HEK293 (cell line): Measurements from ENCODE around the gene EVI5.

Experiments
- EGR2 ChIP-seq: fragments of 450-650 bp; formaldehyde crosslinking; IDR thresholded peaks from 2 replicates; pipeline ENCODE4 v1.5.1; 2016; ENCODE audit warnings: low read depth, missing biosample characterization, missing genetic modification characterization
- HOXC10 ChIP-seq: sonication (generic); formaldehyde crosslinking; IDR thresholded peaks from 2 replicates; pipeline ENCODE4 v1.8.1; 2023; ENCODE audit warnings: mild to moderate bottlenecking, missing genetic modification reagents
- HOXD13 ChIP-seq: sonication (generic); formaldehyde crosslinking; IDR thresholded peaks from 2 replicates; pipeline ENCODE4 v1.8.0; 2022; ENCODE audit warnings: missing genetic modification reagents, borderline replicate concordance
- OSR2 ChIP-seq: fragments of 450-650 bp; formaldehyde crosslinking; IDR thresholded peaks from 2 replicates; pipeline ENCODE4 v1.5.1; 2016; ENCODE audit warnings: missing biosample characterization, missing genetic modification characterization
- OVOL3 ChIP-seq: fragments of 450-650 bp; formaldehyde crosslinking; IDR thresholded peaks from 2 replicates; pipeline ENCODE4 v1.5.1; 2016; ENCODE audit warnings: missing biosample characterization, missing genetic modification characterization
- SCRT2 ChIP-seq: fragments of 450-650 bp; formaldehyde crosslinking; IDR thresholded peaks from 2 replicates; pipeline ENCODE4 v1.5.1; 2016; ENCODE audit warnings: missing biosample characterization, missing genetic modification characterization
- SETDB1 ChIP-seq: IDR thresholded peaks from one replicate; pipeline ENCODE4 v1.6.1; 2017; ENCODE audit warnings: mild to moderate bottlenecking, low read length, moderate library complexity, mixed read lengths; ENCODE audit not compliant: insufficient read length
- ZBTB17 ChIP-seq: fragments of 450-650 bp; formaldehyde crosslinking; IDR thresholded peaks from 2 replicates; pipeline ENCODE4 v1.5.1; 2016; ENCODE audit warnings: missing biosample characterization, missing genetic modification characterization
- ZBTB21 ChIP-seq: fragments of 450-650 bp; formaldehyde crosslinking; IDR thresholded peaks from 2 replicates; pipeline ENCODE4 v1.5.1; 2017; ENCODE audit warnings: missing biosample characterization, missing genetic modification characterization
- ZNF138 ChIP-seq: fragments of 450-650 bp; formaldehyde crosslinking; IDR thresholded peaks from 2 replicates; pipeline ENCODE4 v1.5.1; 2016; ENCODE audit warnings: missing biosample characterization, missing genetic modification characterization, borderline replicate concordance
- ZNF16 ChIP-seq: fragments of 450-650 bp; formaldehyde crosslinking; IDR thresholded peaks from 2 replicates; pipeline ENCODE4 v1.5.1; 2016; ENCODE audit warnings: low read depth, missing biosample characterization, missing genetic modification characterization
- ZNF169 ChIP-seq: fragments of 450-650 bp; formaldehyde crosslinking; IDR thresholded peaks from 2 replicates; pipeline ENCODE4 v1.5.1; 2016; ENCODE audit warnings: missing biosample characterization, missing genetic modification characterization
- ZNF174 ChIP-seq: fragments of 450-650 bp; formaldehyde crosslinking; IDR thresholded peaks from 2 replicates; pipeline ENCODE4 v1.5.0; 2017; ENCODE audit warnings: missing biosample characterization, mild to moderate bottlenecking, missing genetic modification characterization
- ZNF211 ChIP-seq: fragments of 450-650 bp; formaldehyde crosslinking; IDR thresholded peaks from 2 replicates; pipeline ENCODE4 v1.5.1; 2016; ENCODE audit warnings: low read depth, missing biosample characterization, missing genetic modification characterization
- ZNF23 ChIP-seq: fragments of 450-650 bp; formaldehyde crosslinking; IDR thresholded peaks from 2 replicates; pipeline ENCODE4 v1.5.1; 2016; ENCODE audit warnings: missing biosample characterization, missing genetic modification characterization, borderline replicate concordance
- ZNF391 ChIP-seq: fragments of 450-650 bp; formaldehyde crosslinking; IDR thresholded peaks from 2 replicates; pipeline ENCODE4 v1.5.1; 2016; ENCODE audit warnings: low read depth, missing biosample characterization, missing genetic modification characterization, borderline replicate concordance
- ZNF394 ChIP-seq: fragments of 450-650 bp; formaldehyde crosslinking; IDR thresholded peaks from 2 replicates; pipeline ENCODE4 v1.5.1; 2016; ENCODE audit warnings: missing biosample characterization, missing genetic modification characterization, mild to moderate bottlenecking, moderate library complexity, borderline replicate concordance
- ZNF416 ChIP-seq: fragments of 450-650 bp; formaldehyde crosslinking; IDR thresholded peaks from 2 replicates; pipeline ENCODE4 v1.5.1; 2016; ENCODE audit warnings: missing biosample characterization, missing genetic modification characterization
- ZNF473 ChIP-seq: fragments of 450-650 bp; formaldehyde crosslinking; IDR thresholded peaks from 2 replicates; pipeline ENCODE4 v1.5.1; 2017; ENCODE audit warnings: missing biosample characterization, missing genetic modification characterization
- ZNF560 ChIP-seq: fragments of 450-650 bp; formaldehyde crosslinking; IDR thresholded peaks from 2 replicates; pipeline ENCODE4 v1.5.1; 2017; ENCODE audit warnings: missing biosample characterization, missing genetic modification characterization, borderline replicate concordance
- ZNF626 ChIP-seq: fragments of 450-650 bp; sonication (Bioruptor Pico); formaldehyde crosslinking; IDR thresholded peaks from 2 replicates; pipeline ENCODE4 v1.5.1; 2018; ENCODE audit warnings: missing biosample characterization, missing genetic modification characterization, inconsistent platforms
- ZNF654 ChIP-seq: fragments of 450-650 bp; formaldehyde crosslinking; IDR thresholded peaks from 2 replicates; pipeline ENCODE4 v1.5.1; 2016; ENCODE audit warnings: low read depth, missing biosample characterization, missing genetic modification characterization
- ZNF670 ChIP-seq: fragments of 450-650 bp; formaldehyde crosslinking; IDR thresholded peaks from 2 replicates; pipeline ENCODE4 v1.5.1; 2016; ENCODE audit warnings: missing biosample characterization, missing genetic modification characterization, low read depth
- ZNF704 ChIP-seq: fragments of 450-650 bp; formaldehyde crosslinking; IDR thresholded peaks from 2 replicates; pipeline ENCODE4 v1.5.1; 2016; ENCODE audit warnings: missing biosample characterization, missing genetic modification characterization
- ZNF792 ChIP-seq: fragments of 450-650 bp; formaldehyde crosslinking; IDR thresholded peaks from 2 replicates; pipeline ENCODE4 v1.5.1; 2016; ENCODE audit warnings: missing biosample characterization, missing genetic modification characterization
- ZSCAN18 ChIP-seq: fragments of 450-650 bp; formaldehyde crosslinking; IDR thresholded peaks from 2 replicates; pipeline ENCODE4 v1.5.1; 2016; ENCODE audit warnings: missing biosample characterization, missing genetic modification characterization
- TF ChIP-seq, protein P1 (sequence below): fragments of 450-650 bp; formaldehyde crosslinking; IDR thresholded peaks from 2 replicates; pipeline ENCODE4 v1.5.1; 2016; ENCODE audit warnings: missing biosample characterization, missing genetic modification characterization
- TF ChIP-seq, protein P2 (sequence below): fragments of 450-650 bp; formaldehyde crosslinking; IDR thresholded peaks from 2 replicates; pipeline ENCODE4 v1.5.1; 2016; ENCODE audit warnings: missing biosample characterization, missing genetic modification characterization
- TF ChIP-seq, protein P3 (sequence below): fragments of 450-650 bp; formaldehyde crosslinking; IDR thresholded peaks from 2 replicates; pipeline ENCODE4 v1.5.1; 2016; ENCODE audit warnings: missing biosample characterization, missing genetic modification characterization

Gene EVI5

DNA sequence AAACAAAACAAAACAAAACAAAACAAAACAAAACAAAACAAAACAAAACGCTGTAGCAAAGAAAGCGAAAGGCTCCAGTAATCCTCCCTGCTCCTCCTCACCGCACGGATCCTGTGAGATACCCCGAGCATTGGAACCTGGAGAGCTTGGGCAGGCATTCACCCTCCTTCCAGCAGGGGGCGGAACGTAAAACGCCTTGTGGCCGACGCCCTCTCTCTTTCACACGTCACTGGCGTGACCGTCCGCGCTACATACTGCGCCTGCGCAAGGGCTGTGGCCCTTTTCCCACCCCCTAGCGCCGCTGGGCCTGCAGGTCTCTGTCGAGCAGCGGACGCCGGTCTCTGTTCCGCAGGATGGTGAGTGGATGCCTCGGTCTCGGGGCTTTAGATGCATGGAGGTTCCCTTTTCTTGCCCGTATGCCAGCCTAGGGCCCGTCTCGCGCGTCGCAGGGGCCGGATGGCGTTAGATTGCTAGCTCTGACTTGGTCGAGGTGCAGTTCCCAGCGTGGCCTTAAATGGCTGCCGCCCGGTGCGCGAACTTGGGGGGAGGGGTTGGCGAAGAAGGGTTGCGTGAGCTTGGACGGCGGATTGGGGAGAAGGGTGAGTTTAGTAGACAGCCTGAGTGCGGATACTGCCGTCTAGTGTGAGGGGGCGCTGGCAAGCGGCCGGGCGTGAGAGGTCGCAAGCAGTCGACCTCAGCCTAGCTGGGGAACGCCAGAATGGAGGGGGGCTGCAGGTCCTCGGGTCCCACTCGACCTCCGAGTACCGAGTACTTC is 47.0 kb upstream of the EVI5 start, which contains the start of gene RPL5 (continued):
- TF ChIP-seq, protein P1, sequence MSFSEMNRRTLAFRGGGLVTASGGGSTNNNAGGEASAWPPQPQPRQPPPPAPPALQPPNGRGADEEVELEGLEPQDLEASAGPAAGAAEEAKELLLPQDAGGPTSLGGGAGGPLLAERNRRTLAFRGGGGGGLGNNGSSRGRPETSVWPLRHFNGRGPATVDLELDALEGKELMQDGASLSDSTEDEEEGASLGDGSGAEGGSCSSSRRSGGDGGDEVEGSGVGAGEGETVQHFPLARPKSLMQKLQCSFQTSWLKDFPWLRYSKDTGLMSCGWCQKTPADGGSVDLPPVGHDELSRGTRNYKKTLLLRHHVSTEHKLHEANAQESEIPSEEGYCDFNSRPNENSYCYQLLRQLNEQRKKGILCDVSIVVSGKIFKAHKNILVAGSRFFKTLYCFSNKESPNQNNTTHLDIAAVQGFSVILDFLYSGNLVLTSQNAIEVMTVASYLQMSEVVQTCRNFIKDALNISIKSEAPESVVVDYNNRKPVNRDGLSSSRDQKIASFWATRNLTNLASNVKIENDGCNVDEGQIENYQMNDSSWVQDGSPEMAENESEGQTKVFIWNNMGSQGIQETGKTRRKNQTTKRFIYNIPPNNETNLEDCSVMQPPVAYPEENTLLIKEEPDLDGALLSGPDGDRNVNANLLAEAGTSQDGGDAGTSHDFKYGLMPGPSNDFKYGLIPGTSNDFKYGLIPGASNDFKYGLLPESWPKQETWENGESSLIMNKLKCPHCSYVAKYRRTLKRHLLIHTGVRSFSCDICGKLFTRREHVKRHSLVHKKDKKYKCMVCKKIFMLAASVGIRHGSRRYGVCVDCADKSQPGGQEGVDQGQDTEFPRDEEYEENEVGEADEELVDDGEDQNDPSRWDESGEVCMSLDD: peak; percentile 69; the same call in 1 of the 2 replicates
- TF ChIP-seq ZNF211 (tag by site-specific recombination) (no peak), OVOL3 (tag by site-specific recombination) (peak; percentile 80; the same call in 1 of the 2 replicates), HOXC10 (CRISPR knock-in tag) (no peak), ZBTB17 (peak; percentile 92), ZNF169 (tag by site-specific recombination) (no peak), ZNF138 (tag by site-specific recombination) (no peak), SCRT2 (tag by site-specific recombination) (peak; percentile 66; the same call in 1 of the 2 replicates), ZNF394 (tag by site-specific recombination) (peak; percentile 86; the same call in 1 of the 2 replicates), ZSCAN18 (0 out of 2 replicates have a peak, but pooled peaks have one; percentile 32), ZNF391 (peak; percentile 96; the same call in 1 of the 2 replicates), SETDB1 (peak; percentile 65), HOXD13 (no peak), ZNF174 (tag by site-specific recombination) (no peak), ZBTB21 (peak; percentile 83; the same call in 1 of the 2 replicates), OSR2 (tag by site-specific recombination) (no peak), ZNF416 (tag by site-specific recombination) (no peak), ZNF473 (no peak), ZNF16 (tag by site-specific recombination) (peak; percentile 32; the same call in 1 of the 2 replicates), EGR2 (tag by site-specific recombination) (peak; percentile 46), ZNF23 (tag by site-specific recombination) (peak; percentile 13; the same call in 1 of the 2 replicates), ZNF704 (no peak), ZNF560 (tag by site-specific recombination) (no peak), ZNF792 (tag by site-specific recombination) (peak; percentile 76), ZNF654 (tag by site-specific recombination) (peak; percentile 29), ZNF670 (tag by site-specific recombination) (no peak), ZNF626 (no peak)
- TF ChIP-seq, protein P2, sequence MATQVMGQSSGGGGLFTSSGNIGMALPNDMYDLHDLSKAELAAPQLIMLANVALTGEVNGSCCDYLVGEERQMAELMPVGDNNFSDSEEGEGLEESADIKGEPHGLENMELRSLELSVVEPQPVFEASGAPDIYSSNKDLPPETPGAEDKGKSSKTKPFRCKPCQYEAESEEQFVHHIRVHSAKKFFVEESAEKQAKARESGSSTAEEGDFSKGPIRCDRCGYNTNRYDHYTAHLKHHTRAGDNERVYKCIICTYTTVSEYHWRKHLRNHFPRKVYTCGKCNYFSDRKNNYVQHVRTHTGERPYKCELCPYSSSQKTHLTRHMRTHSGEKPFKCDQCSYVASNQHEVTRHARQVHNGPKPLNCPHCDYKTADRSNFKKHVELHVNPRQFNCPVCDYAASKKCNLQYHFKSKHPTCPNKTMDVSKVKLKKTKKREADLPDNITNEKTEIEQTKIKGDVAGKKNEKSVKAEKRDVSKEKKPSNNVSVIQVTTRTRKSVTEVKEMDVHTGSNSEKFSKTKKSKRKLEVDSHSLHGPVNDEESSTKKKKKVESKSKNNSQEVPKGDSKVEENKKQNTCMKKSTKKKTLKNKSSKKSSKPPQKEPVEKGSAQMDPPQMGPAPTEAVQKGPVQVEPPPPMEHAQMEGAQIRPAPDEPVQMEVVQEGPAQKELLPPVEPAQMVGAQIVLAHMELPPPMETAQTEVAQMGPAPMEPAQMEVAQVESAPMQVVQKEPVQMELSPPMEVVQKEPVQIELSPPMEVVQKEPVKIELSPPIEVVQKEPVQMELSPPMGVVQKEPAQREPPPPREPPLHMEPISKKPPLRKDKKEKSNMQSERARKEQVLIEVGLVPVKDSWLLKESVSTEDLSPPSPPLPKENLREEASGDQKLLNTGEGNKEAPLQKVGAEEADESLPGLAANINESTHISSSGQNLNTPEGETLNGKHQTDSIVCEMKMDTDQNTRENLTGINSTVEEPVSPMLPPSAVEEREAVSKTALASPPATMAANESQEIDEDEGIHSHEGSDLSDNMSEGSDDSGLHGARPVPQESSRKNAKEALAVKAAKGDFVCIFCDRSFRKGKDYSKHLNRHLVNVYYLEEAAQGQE (tag by site-specific recombination): peak; percentile 68
- TF ChIP-seq, protein P3, sequence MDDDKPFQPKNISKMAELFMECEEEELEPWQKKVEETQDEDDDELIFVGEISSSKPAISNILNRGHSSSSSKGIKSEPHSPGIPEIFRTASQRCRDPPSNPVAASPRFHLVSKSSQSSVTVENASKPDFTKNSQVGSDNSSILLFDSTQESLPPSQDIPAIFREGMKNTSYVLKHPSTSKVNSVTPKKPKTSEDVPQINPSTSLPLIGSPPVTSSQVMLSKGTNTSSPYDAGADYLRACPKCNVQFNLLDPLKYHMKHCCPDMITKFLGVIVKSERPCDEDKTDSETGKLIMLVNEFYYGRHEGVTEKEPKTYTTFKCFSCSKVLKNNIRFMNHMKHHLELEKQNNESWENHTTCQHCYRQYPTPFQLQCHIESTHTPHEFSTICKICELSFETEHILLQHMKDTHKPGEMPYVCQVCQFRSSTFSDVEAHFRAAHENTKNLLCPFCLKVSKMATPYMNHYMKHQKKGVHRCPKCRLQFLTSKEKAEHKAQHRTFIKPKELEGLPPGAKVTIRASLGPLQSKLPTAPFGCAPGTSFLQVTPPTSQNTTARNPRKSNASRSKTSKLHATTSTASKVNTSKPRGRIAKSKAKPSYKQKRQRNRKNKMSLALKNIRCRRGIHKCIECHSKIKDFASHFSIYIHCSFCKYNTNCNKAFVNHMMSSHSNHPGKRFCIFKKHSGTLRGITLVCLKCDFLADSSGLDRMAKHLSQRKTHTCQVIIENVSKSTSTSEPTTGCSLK: no peak
- TF ChIP-seq, all 188 proteins: peak for 97
